HCT116 (cell line): Measurements from ENCODE around the gene UBALD2. TPM values are rescaled to one million over a fixed set of nuclear protein-coding genes. Genes with fewer than 3 reads are reported as not detected.
"Not testable (repeated sequence)": the region's sequence is repeated elsewhere in the genome, so short reads cannot be mapped to it uniquely, and the experiment has no call there.

ENCODE experiments used
- ATAC-seq: fragments of 200-7000 bp; cut with Tn5 transposase; 2 replicates; pipeline ENCODE4 v1.9.1; 2020; ENCODE audit warnings: mild to moderate bottlenecking, moderate library complexity
- BruUV-seq: library from RNA; stranded (reverse); fragments of 400-500 nt; replicated peaks from 2 replicates; lab custom pipeline; 2021; lab: Mats Ljungman, UMichigan
- CTCF ChIA-PET: fragments of 300-600 bp; sonication (Branson Sonifier 250); formaldehyde crosslinking; loops from one replicate; lab custom pipeline; 2021; ENCODE audit warnings: antibody characterized with exemption; lab: Charles Lee
- POLR2A ChIA-PET: fragments of 300-600, 350-600 bp; sonication (Branson Sonifier 250); formaldehyde crosslinking; loops from one replicate; lab custom pipeline; 2021; ENCODE audit warnings: antibody characterized with exemption; lab: Charles Lee
- RAD21 ChIA-PET, 2 experiments: fragments of 300-600 bp; sonication (Branson Sonifier 250); formaldehyde crosslinking; loops; one replicate each; lab custom pipeline; 2023; ENCODE audit warnings: low total read pairs in 2 of 2; ENCODE audit not compliant: uncharacterized antibody in 2 of 2, unreplicated experiment in 2 of 2, low non-redundant PET in 1 of 2; lab: Charles Lee
- DNase-seq: peaks from one replicate; pipeline ENCODE4 v3.0.0-alpha.2; 2010; ENCODE audit warnings: low read depth, low spot score
- H2AFZ ChIP-seq: fragments of 200-600 bp; shearing (Covaris generic), sonication (generic); 2 replicates; pipeline ENCODE4 v1.6.1; 2017; ENCODE audit warnings: low read depth, mixed run types, mixed read lengths, antibody characterized with exemption, low read length; ENCODE audit not compliant: poor library complexity, severe bottlenecking
- H3K27ac ChIP-seq: 2 replicates; pipeline ENCODE4 v1.5.1; 2012; ENCODE audit warnings: low read depth, low read length
- H3K27me3 ChIP-seq: fragments of 200-600 bp; sonication (generic); 2 replicates; pipeline ENCODE4 v1.6.1; 2016; ENCODE audit warnings: mixed run types, low read length, mixed read lengths; ENCODE audit not compliant: insufficient read depth
- H3K36me3 ChIP-seq, 2 experiments: fragments of 200-500 bp in 1 of 2; fragments of 200-600 bp in 1 of 2; sonication (Bioruptor generic) in 1 of 2; sonication (generic) in 1 of 2; 2 replicates each; pipeline versions ENCODE4 v1.5.1 to v1.6.1; 2014 to 2016; ENCODE audit warnings: low read length in 2 of 2, inconsistent platforms in 1 of 2, mixed read lengths in 1 of 2, mixed run types in 1 of 2; ENCODE audit not compliant: insufficient read depth in 2 of 2, control insufficient read depth in 1 of 2
- H3K4me1 ChIP-seq, 2 experiments: fragments of 200-600 bp in 1 of 2; sonication (generic) in 1 of 2; 2 replicates each; pipeline versions ENCODE4 v1.5.1 to v1.6.1; 2012 to 2017; ENCODE audit warnings: low read length in 2 of 2, inconsistent platforms in 1 of 2, mild to moderate bottlenecking in 1 of 2, mixed read lengths in 1 of 2, mixed run types in 1 of 2, moderate library complexity in 1 of 2; ENCODE audit not compliant: insufficient read depth in 2 of 2, control insufficient read depth in 1 of 2
- H3K4me2 ChIP-seq: fragments of 200-600 bp; sonication (generic); 2 replicates; pipeline ENCODE4 v1.6.1; 2017; ENCODE audit warnings: mixed run types, low read length, mixed read lengths
- H3K4me3 ChIP-seq, 2 experiments: fragments of 200-600 bp in 1 of 2; sonication (generic) in 1 of 2; replicated peaks in 1 of 2; 2 replicates each; pipeline ENCODE4 v1.5.1; 2011 to 2016; ENCODE audit warnings: low read length in 2 of 2, control low read depth in 1 of 2, low read depth in 1 of 2, mild to moderate bottlenecking in 1 of 2, mixed read lengths in 1 of 2, mixed run types in 1 of 2
- H3K79me2 ChIP-seq: fragments of 200-600 bp; sonication (generic); 2 replicates; pipeline ENCODE4 v1.6.1; 2017; ENCODE audit warnings: mild to moderate bottlenecking, mixed run types, low read length, moderate library complexity, mixed read lengths; ENCODE audit not compliant: insufficient read depth
- H3K9ac ChIP-seq: fragments of 200-600 bp; sonication (generic); 2 replicates; pipeline ENCODE4 v1.6.1; 2016; ENCODE audit warnings: low read length, mixed read lengths
- H3K9me2 ChIP-seq: fragments of 200-600 bp; sonication (generic), shearing (Covaris generic); 2 replicates; pipeline ENCODE4 v1.6.1; 2017; ENCODE audit warnings: mixed run types, mild to moderate bottlenecking, moderate library complexity; ENCODE audit not compliant: insufficient read depth
- H3K9me3 ChIP-seq, 2 experiments: fragments of 200-500 bp in 1 of 2; fragments of 200-600 bp in 1 of 2; sonication (Bioruptor generic) in 1 of 2; sonication (generic) in 1 of 2; 2 replicates each; pipeline ENCODE4 v1.6.1; 2014 to 2017; ENCODE audit warnings: low read length in 2 of 2, mixed read lengths in 2 of 2, inconsistent platforms in 1 of 2, low read depth in 1 of 2, mild to moderate bottlenecking in 1 of 2, mixed run types in 1 of 2, moderate library complexity in 1 of 2; ENCODE audit not compliant: control insufficient read depth in 1 of 2, insufficient read depth in 1 of 2
- H4K20me1 ChIP-seq: fragments of 200-600 bp; sonication (generic), shearing (Covaris generic); 2 replicates; pipeline ENCODE4 v1.6.1; 2017; ENCODE audit warnings: mixed run types, mild to moderate bottlenecking, moderate library complexity; ENCODE audit not compliant: insufficient read depth
- CEBPB ChIP-seq: IDR thresholded peaks from 2 replicates; pipeline ENCODE4 v1.6.1; 2012; ENCODE audit warnings: low read depth
- EGR1 ChIP-seq: IDR thresholded peaks from 2 replicates; pipeline ENCODE4 v1.6.1; 2012; ENCODE audit warnings: low read depth
- EZH2phosphoT487 ChIP-seq: fragments of 200-600 bp; IDR thresholded peaks from 2 replicates; pipeline ENCODE4 v1.6.1; 2018; ENCODE audit warnings: antibody characterized with exemption, borderline replicate concordance
- POLR2AphosphoS5 ChIP-seq: IDR thresholded peaks from 2 replicates; pipeline ENCODE4 v1.6.1; 2011; ENCODE audit warnings: mild to moderate bottlenecking, low read depth, low read length, moderate library complexity
- RAD21 ChIP-seq: IDR thresholded peaks from 2 replicates; pipeline ENCODE4 v1.6.1; 2012; ENCODE audit warnings: low read depth, mild to moderate bottlenecking
- SIN3A ChIP-seq: IDR thresholded peaks from 2 replicates; pipeline ENCODE4 v1.6.1; 2012; ENCODE audit warnings: low read depth
- SRF ChIP-seq: IDR thresholded peaks from 2 replicates; pipeline ENCODE4 v1.6.1; 2012; ENCODE audit warnings: low read depth
- TCF7L2 ChIP-seq: IDR thresholded peaks from 2 replicates; pipeline ENCODE4 v1.7.0; 2011; ENCODE audit warnings: borderline replicate concordance, inconsistent platforms; ENCODE audit not compliant: insufficient read depth, insufficient read length; ENCODE audit errors: extremely low read depth
- ZNF274 ChIP-seq: fragments of 200-500 bp; sonication (Bioruptor generic); IDR thresholded peaks from 2 replicates; pipeline ENCODE4 v1.6.1; 2014; ENCODE audit warnings: mild to moderate bottlenecking, low read depth, low read length, inconsistent platforms
- intact Hi-C: fragments of 100-400 bp; cut with micrococcal nuclease; formaldehyde crosslinking; loops from 2 replicates; pipeline ENCODE4 v1.10.0; 2022
- total RNA-seq: library from RNA; stranded (reverse); gene quantifications from one replicate; pipeline ENCODE4 v1.2.1, GENCODE V29; 2021; ENCODE audit not compliant: unreplicated experiment

UBALD2 gene
- total RNA-seq, 1 experiment from 2014 or later, result 94.3 TPM

- no peaks in the 10 kb centered on the region for H3K79me2 ChIP-seq
- H3K4me1 ChIP-seq, result peaks cover 3 to 13% of the 10 kb centered on the region in 2 experiments; a peak in 3 of 4 replicates
- no peak overlapping the region for H3K9ac ChIP-seq
- RAD21 ChIA-PET, result no interaction called here
- intact Hi-C loops, result no loop called here
- no peak overlapping the region for H2AFZ ChIP-seq
- no peak overlapping the region for H3K4me3 ChIP-seq
- H3K27me3 ChIP-seq, result no peaks in the 10 kb centered on the region
- BruUV-seq, result no TSS peak
- ATAC-seq (no peak), DNase-seq (no peak)
- no peaks in the 10 kb centered on the region for H3K36me3 ChIP-seq
- CTCF ChIA-PET, result interaction anchor here (0.9 to 1.2 kb wide), 2 partner anchors 10 to 36 kb away, joined by 3 read pairs; no protein-coding TSS in a partner anchor
- TF ChIP-seq EZH2phosphoT487 (no peak), CEBPB (no peak), SRF (no peak), ZNF274 (no peak), TCF7L2 (no peak), POLR2AphosphoS5 (no peak), EGR1 (no peak), RAD21 (no peak), SIN3A (no peak)
- H3K4me2 ChIP-seq, result no peak overlapping the region
- H3K27ac ChIP-seq, result no peak overlapping the region
- H3K9me2 ChIP-seq, result no peaks in the 10 kb centered on the region
- H3K9me3 ChIP-seq, result no peaks in the 10 kb centered on the region
- POLR2A ChIA-PET, result no interaction called here
- no peaks in the 10 kb centered on the region for H4K20me1 ChIP-seq
Observed at GRCh38 chr17:76243826-76244679, 21.1 kb upstream of the UBALD2 start.

- H2AFZ ChIP-seq, H3K9me2 ChIP-seq, BruUV-seq, DNase-seq, intact Hi-C loops, ATAC-seq, H4K20me1 ChIP-seq, H3K36me3 ChIP-seq, H3K27ac ChIP-seq, H3K9ac ChIP-seq, CTCF ChIA-PET, H3K9me3 ChIP-seq, H3K4me3 ChIP-seq, H3K4me2 ChIP-seq, H3K79me2 ChIP-seq, H3K27me3 ChIP-seq: not testable (repeated sequence)
- H3K4me1 ChIP-seq, result peaks cover 3 to 13% of the 10 kb centered on the region in 2 experiments; a peak in 3 of 4 replicates
- POLR2A ChIA-PET, result interaction anchor here (3.1 kb wide), 1 partner anchor 20 kb away, joined by 13 read pairs; the partner anchor contains the start of gene UBALD2
- RAD21 ChIA-PET, result interaction anchor here in 1 of 2 experiments (0.7 kb wide), 1 partner anchor 230 kb away, joined by 4 read pairs; no protein-coding TSS in a partner anchor
Observed at GRCh38 chr17:76244721-76245120, 20.4 kb upstream of the UBALD2 start.
